Parathyroid adenoma (tissue), 2 donors: Measurements from ENCODE around the gene ARHGEF4.

Experiments
- H2AFZ ChIP-seq: fragments of 300-600 bp; sonication (generic); one replicate; pipeline ENCODE4 v1.7.0; 2017; ENCODE audit warnings: antibody characterized with exemption, mild to moderate bottlenecking
- H3K27ac ChIP-seq: fragments of 300-600 bp; sonication (generic); one replicate; pipeline ENCODE4 v1.7.0; 2017
- H3K27me3 ChIP-seq: fragments of 300-600 bp; sonication (generic); one replicate; pipeline ENCODE4 v1.7.0; 2017; ENCODE audit warnings: low read length; ENCODE audit not compliant: control insufficient read depth, insufficient read depth
- H3K36me3 ChIP-seq: fragments of 300-600 bp; sonication (generic); one replicate; pipeline ENCODE4 v1.7.0; 2017; ENCODE audit warnings: low read length; ENCODE audit not compliant: control insufficient read depth, insufficient read depth
- H3K4me1 ChIP-seq: fragments of 300-600 bp; sonication (generic); one replicate; pipeline ENCODE4 v1.7.0; 2017; ENCODE audit warnings: control low read depth
- H3K4me2 ChIP-seq: fragments of 300-600 bp; sonication (generic); one replicate; pipeline ENCODE4 v1.7.0; 2017; ENCODE audit warnings: low read length
- H3K4me3 ChIP-seq: fragments of 300-600 bp; sonication (generic); one replicate; pipeline ENCODE4 v1.7.0; 2017; ENCODE audit warnings: low read depth, low read length
- H3K79me2 ChIP-seq: fragments of 300-600 bp; sonication (generic); one replicate; pipeline ENCODE4 v1.7.0; 2017; ENCODE audit warnings: control low read depth
- H3K9ac ChIP-seq: fragments of 300-600 bp; sonication (generic); one replicate; pipeline ENCODE4 v1.7.0; 2017; ENCODE audit warnings: mild to moderate bottlenecking
- H3K9me3 ChIP-seq: fragments of 300-600 bp; sonication (generic); one replicate; pipeline ENCODE4 v1.7.0; 2017; ENCODE audit warnings: low read length; ENCODE audit not compliant: control insufficient read depth
- TF ChIP-seq, protein P1 (sequence below): fragments of 300-600 bp; sonication (generic); IDR thresholded peaks from one replicate; pipeline ENCODE4 v1.7.0; 2017; ENCODE audit warnings: antibody characterized with exemption, mild to moderate bottlenecking
- donor health status: primary hyperparathyroidism.

The ARHGEF4 gene

DNA sequence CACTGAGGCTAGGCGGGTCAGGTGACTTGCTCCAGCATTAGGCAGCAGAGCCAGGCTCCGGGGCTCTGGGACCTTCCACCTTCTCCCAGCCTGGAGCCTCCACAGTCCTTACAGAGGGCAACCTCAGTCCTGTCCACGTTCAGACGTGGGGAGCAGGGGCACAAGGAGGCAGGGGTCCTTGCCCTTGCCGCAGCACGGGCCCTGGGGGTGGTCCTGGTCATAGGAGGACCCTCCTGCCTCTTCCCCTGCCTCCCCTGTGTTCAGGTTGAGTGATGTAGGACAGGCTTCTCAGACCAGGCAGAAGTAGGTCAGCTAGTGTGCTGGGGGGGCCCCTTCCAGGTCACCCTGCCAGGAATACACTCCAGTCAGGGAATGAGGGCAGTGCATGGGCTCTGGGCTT lies 5.4 kb upstream of the ARHGEF4 start:
- TF ChIP-seq, protein P1, sequence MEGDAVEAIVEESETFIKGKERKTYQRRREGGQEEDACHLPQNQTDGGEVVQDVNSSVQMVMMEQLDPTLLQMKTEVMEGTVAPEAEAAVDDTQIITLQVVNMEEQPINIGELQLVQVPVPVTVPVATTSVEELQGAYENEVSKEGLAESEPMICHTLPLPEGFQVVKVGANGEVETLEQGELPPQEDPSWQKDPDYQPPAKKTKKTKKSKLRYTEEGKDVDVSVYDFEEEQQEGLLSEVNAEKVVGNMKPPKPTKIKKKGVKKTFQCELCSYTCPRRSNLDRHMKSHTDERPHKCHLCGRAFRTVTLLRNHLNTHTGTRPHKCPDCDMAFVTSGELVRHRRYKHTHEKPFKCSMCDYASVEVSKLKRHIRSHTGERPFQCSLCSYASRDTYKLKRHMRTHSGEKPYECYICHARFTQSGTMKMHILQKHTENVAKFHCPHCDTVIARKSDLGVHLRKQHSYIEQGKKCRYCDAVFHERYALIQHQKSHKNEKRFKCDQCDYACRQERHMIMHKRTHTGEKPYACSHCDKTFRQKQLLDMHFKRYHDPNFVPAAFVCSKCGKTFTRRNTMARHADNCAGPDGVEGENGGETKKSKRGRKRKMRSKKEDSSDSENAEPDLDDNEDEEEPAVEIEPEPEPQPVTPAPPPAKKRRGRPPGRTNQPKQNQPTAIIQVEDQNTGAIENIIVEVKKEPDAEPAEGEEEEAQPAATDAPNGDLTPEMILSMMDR = no peak
- H3K27me3 ChIP-seq = no peaks in the 10 kb centered on the region
- no peak overlapping the region for H3K9ac ChIP-seq
- no peaks in the 10 kb centered on the region for H3K79me2 ChIP-seq
- no peak overlapping the region for H3K4me3 ChIP-seq
- no peaks in the 10 kb centered on the region for H3K9me3 ChIP-seq
- no peak overlapping the region for H3K27ac ChIP-seq
- H3K4me2 ChIP-seq = no peak overlapping the region
- H3K4me1 ChIP-seq = no peaks in the 10 kb centered on the region
- no peak overlapping the region for H2AFZ ChIP-seq
- no peaks in the 10 kb centered on the region for H3K36me3 ChIP-seq

DNA sequence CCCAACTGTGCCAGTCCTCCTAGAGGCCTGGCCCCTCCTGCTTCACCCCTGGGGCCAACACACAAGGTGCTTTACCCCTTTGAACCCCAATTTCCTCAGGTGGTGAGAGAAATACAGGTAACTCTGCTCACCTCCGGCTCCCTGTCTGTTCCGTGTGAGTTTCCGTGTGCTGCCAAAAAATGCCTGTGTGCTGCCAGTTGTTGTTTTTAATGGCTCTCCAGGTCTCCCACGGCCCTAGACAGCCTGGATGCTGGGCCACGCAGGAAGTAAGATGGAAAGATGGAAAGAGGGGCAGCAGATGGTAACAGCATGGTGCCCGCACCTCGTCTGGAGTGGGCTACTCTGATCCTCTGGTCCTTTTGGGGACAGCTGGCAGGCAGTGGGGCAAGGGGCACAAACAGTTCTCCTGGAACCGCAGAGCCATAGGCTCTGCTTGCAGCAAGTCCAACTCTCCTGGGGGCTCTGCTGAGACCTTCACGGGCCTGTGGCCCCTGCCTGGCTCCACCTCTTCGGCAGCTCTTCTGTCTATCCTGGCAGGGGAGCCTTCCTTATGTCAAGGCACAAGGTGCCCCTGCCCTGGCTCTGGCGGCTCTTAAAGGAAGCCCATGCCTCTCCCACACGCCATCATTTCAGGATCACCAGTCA lies 4.3 kb upstream of the ARHGEF4 start:
- Histone ChIP-seq H3K27me3 (no peaks in the 10 kb centered on the region), H3K27ac (no peak overlapping the region)

GRCh38 chr2:130834091-130834930 lies 2.4 kb upstream of the ARHGEF4 start:
- no peak overlapping the region for H3K4me3 ChIP-seq
- no peak overlapping the region for H3K27ac ChIP-seq
- no peaks in the 10 kb centered on the region for H3K36me3 ChIP-seq
- H3K4me1 ChIP-seq = no peaks in the 10 kb centered on the region
- no peak overlapping the region for H3K4me2 ChIP-seq
- H3K9me3 ChIP-seq = no peaks in the 10 kb centered on the region
- H3K27me3 ChIP-seq = no peaks in the 10 kb centered on the region
- no peak overlapping the region for H3K9ac ChIP-seq
- H3K79me2 ChIP-seq = no peaks in the 10 kb centered on the region
- no peak overlapping the region for H2AFZ ChIP-seq
- TF ChIP-seq, protein P1 = no peak

More for the DNA sequence above, 4.3 kb upstream of the ARHGEF4 start:
- Histone ChIP-seq H3K79me2 (no peaks in the 10 kb centered on the region), H3K4me1 (no peaks in the 10 kb centered on the region), H3K9me3 (no peaks in the 10 kb centered on the region), H3K4me2 (no peak overlapping the region), H3K9ac (no peak overlapping the region), H3K4me3 (no peak overlapping the region), H3K36me3 (no peaks in the 10 kb centered on the region), H2AFZ (no peak overlapping the region)
- TF ChIP-seq, protein P1 = no peak

DNA sequence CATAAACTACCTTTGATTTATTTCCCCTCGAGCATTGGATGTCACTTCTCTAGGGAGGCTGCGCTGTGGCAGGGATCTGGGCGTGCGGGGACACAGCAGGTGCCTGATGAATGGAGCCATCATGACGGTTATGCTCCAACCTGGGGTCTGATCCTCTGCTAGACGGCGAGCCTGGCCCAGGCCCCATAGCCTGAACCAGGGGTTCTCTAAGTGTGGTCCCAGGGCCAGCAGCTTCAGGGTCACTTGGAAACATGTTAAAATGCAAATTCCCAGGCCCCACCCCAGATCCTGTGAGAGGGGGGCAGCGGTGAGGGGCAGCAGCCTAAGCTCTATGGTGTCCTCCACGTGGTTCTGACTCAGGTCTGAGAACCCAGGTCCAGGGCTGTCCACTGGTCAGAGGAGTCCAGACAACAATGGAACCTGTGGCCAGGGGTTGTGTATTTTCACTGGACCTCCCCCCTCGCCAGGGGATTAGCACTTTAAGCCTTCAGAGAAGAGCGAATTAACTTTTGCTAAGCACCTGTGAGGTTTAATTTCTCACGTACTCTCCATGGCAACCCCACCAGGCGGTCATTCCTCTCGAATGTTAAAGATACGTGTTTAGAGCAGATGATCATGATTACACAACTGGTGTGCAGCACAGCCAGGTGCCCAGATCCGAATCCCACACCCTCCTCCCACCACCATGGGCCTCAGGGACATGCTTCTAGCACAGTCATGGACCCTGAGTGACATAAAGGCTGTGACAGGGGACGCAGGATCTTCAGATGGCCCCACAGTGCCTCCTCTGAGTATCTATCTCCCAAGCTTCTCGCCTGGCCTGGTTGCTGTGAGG lies 1.6 kb upstream of the ARHGEF4 start:
- no peak overlapping the region for H3K9ac ChIP-seq
- TF ChIP-seq, protein P1 = no peak
- H3K36me3 ChIP-seq = no peaks in the 10 kb centered on the region
- H3K4me3 ChIP-seq = no peak overlapping the region
- no peaks in the 10 kb centered on the region for H3K9me3 ChIP-seq
- H3K27ac ChIP-seq = no peak overlapping the region
- H3K27me3 ChIP-seq = no peaks in the 10 kb centered on the region
- H3K4me2 ChIP-seq = no peak overlapping the region
- no peaks in the 10 kb centered on the region for H3K79me2 ChIP-seq
- H3K4me1 ChIP-seq = no peaks in the 10 kb centered on the region
- H2AFZ ChIP-seq = no peak overlapping the region
